AG09319 (cell line): ENCODE measurements around the gene ARHGEF4.

Source experiments
- DNase-seq: peaks from one replicate; pipeline ENCODE4 v3.0.0-alpha.2; 2010; ENCODE audit warnings: low read depth; ENCODE audit errors: extremely low read depth
- TF ChIP-seq, protein P1 (sequence below): IDR thresholded peaks from 2 replicates; pipeline ENCODE4 v1.5.1; 2011; ENCODE audit warnings: low read depth, mild to moderate bottlenecking, inconsistent platforms, low read length, moderate library complexity

ARHGEF4 gene, protein sequence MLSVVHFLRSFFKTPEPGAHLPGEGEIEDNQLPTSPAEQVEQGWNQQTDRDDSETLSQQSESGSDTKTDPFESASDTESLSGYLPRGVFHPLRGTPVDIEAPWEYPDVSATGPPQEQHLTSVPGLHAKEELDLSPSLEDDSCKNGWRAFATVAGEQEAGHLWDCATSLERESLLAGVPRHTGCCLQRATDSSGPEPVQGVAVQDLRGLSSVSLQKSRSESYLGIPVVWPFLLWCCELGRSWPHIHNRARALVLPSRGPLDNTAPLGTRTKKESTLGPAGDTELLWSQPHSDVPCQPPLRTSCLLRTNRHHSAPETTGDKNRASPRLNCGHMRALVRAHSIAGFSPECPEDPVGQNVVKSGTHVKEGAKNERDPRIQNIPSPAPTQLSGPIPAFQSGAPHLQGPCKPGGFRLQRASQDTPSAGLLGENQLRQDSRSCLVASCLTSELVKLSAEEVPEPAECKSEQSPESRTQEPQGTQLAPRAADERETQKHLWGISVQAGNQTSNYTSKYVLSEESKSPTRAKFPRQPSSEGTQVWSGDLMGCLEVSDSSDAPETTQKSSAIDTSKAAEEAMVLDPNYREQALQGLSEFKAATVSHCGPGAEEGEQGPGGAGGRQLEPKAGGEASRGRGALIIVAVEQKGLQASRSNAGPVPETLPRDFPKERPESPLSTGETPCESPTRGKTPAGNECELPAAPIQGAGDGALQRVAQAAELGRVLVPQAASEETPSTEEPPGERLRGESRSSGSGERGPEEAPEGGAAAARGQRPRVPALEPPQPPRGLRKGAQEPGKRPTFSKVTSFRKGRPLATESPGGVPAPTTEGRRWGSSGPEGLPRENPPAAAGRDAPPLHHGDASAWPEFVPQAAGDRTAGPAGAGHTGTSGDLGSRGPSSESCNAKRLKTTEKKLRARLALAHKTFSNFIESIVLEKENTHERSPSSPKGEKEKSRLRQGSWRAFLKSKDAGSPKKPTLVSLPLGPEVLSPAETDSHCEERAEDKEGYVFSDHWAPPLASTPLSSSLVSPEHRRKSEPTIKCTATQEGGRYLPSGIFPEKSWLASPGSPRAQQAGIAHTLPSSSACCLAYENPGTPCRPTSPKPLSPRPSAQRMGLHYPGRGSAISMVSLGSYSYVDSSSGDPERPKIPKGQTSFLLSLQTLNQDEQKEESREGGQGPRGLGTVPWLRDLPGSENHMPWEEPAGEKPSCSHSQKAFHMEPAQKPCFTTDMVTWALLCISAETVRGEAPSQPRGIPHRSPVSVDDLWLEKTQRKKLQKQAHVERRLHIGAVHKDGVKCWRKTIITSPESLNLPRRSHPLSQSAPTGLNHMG (N-terminal part only)

DNA sequence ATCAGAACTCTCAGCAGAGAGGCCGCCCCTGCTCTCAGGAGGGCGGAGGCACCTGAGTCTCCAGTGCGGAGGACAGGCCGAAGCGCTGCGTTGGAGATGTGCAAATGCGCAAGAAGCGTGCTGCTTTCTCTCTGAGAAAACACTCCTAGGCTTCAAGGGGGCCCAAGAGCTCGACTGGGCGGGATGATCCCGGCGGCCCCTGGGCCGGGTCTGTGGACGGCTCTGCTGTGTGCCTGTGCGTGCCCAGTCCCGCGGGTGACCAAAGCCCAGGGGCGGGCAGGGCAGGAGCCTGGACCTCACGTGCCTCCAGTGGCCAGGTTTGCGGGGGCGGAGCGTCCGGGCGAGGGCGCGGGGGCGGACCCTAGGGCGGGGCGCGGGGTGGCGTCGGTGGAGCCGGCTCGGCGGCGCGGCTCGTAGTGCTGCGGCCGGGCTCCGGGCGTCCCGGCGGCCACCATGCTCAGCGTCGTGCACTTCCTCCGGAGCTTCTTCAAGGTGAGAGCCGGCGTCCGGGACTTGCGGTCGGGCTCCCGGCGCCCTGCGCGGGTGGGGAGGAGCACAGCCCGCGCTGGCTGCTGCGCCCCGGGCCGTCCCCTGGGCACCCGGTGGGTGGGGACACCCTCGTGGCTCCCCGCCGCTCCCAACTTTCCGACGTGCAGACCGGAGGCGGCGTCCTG, at the start of gene ARHGEF4:
Gene ARHGEF4, plus strand, starts transcription at position 414 of the 674 bp plus-strand sequence. Its CDS starts 40 bp downstream, at position 454.
- no peak for DNase-seq
- TF ChIP-seq, protein P1, sequence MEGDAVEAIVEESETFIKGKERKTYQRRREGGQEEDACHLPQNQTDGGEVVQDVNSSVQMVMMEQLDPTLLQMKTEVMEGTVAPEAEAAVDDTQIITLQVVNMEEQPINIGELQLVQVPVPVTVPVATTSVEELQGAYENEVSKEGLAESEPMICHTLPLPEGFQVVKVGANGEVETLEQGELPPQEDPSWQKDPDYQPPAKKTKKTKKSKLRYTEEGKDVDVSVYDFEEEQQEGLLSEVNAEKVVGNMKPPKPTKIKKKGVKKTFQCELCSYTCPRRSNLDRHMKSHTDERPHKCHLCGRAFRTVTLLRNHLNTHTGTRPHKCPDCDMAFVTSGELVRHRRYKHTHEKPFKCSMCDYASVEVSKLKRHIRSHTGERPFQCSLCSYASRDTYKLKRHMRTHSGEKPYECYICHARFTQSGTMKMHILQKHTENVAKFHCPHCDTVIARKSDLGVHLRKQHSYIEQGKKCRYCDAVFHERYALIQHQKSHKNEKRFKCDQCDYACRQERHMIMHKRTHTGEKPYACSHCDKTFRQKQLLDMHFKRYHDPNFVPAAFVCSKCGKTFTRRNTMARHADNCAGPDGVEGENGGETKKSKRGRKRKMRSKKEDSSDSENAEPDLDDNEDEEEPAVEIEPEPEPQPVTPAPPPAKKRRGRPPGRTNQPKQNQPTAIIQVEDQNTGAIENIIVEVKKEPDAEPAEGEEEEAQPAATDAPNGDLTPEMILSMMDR = no peak

DNA sequence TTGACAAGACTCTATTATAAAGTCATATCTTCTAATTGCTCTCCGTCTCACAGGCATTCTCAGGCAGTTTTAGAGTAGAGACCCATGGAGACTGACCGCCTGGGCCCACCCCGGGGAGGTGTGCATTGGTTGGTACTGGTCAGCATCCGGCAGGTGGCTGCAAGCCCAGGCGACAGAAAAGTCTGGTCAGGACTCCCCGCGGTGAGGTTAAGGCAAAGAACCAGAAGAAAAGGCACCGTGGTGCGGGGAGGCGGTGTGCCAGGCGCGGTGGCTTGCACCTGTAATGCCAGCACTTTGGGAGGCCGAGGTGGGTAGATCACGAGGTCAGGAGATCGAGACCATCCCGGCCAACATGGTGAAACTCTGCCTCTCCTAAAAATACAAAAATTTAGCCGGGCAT, 48.9 kb upstream of the ARHGEF4 start:
- TF ChIP-seq, protein P1 = no peak
- no peak for DNase-seq

DNA sequence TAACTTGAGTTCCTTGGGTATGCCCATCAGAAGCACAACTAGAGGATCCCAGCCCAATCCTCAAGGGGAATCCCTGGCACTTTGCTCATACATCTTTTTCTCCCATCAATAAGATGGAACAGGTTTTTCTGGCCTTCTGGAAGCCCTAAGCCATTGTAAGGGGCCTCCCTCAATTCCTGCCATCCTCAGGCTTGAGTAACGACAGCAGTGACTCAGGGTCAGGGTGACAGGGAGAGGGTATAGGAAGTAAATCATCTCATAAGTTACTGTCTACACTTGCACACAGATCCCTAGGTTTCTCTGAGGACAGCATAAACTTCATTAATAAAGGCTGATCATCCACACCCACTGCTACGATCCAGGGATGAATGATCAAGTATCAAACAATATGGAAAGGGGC, 46.4 kb upstream of the ARHGEF4 start:
- TF ChIP-seq, protein P1 = no peak

DNA sequence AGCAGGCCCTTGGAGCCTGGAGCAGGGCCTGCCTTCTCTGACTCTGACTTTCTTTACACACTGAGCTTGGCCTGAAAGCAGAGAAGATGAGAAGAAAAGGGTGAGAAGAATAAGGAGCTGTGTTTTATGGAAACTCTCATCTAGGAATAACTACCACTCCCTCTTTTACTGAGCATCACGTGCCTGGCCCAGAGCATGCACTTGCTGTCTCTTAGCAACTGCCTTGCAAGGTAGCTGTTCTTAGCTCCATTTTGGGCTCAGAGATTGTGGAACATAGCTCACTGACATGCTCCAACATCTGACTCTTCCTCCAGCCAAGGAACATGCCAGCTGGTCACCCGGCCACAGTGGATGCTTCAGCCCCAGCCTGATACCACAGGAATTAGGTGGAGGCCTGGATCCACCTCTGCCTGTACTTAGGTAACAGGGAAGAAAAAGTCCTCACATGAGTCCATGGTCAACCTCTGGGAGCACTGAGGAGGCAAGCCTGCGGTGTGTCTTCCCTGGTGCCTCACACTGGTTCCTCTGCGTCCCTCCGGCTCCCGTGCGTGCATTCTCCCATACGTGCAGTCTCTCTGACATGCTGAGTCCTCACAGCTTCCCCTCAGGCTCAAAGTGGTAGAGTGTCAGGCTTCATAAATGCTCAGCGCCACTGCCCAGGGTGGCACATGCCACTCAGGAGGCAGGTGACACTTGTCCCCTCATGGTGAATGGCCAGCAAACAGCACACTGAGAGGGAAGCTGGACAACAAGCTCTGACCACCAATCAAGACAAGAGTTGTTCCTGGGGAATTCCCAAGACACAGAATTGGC, 45.7 kb upstream of the ARHGEF4 start:
- TF ChIP-seq, protein P1 = no peak
- no peak for DNase-seq

More for the DNA sequence above, 46.4 kb upstream of the ARHGEF4 start:
- DNase-seq = no peak

DNA sequence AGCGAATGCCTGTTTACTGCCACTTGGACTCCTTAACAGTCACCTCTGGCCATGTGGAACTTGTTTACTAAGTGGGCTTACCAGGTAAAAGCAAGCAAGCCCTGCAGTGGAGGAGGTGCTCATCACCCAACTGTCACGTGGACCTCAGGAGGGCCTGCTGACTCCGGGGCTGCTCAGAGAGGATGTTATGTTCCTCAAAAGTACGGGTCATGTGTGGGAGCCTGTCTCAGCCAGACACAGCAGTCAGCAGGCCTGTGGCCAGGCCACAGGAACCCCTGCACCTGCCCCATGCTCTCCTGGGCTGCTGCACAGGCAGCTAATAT, 45.1 kb upstream of the ARHGEF4 start:
- TF ChIP-seq, protein P1 = no peak
- DNase-seq = no peak

DNA sequence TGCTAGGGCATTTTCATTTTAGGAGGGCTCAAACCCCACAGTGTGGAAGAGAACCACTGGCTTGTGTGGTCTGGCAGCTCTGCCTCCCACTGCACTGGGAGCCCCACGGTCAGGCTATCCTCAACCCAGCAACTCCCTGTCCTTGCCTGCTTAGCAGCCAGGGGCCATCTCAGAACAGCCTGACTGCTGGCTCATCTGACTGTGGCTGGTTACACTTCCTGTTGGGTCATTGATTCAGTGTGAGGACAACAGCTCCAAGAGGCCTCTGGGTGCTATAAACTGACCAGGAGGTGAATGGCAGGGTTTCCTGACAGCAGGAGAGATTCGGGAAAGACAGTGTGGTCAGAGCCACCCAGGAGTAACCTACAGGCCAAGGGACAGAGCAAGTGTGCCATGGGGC, 41.3 kb upstream of the ARHGEF4 start:
- DNase-seq = no peak
- TF ChIP-seq, protein P1 = no peak
